Spleen (tissue), 11 donors: Measurements from ENCODE around the gene RYR2. TPM values are rescaled to one million over a fixed set of nuclear protein-coding genes. Genes with fewer than 3 reads are reported as not detected.

ENCODE experiments used
- DNase-seq: peaks from one replicate; pipeline ENCODE4 v3.0.0-alpha.2; 2020
- H3K27ac ChIP-seq, 8 donors: fragments of 200-600 bp; sonication (generic) in 7 of 8; 1 replicate in 4 of 8; 2 replicates in 4 of 8; pipeline versions ENCODE4 v1.5.0 to v1.8.0; 2016 to 2021; ENCODE audit warnings: inconsistent platforms in 4 of 8, mild to moderate bottlenecking in 4 of 8, moderate library complexity in 1 of 8
- H3K27me3 ChIP-seq, 7 donors: fragments of 200-600 bp; sonication (generic) in 6 of 7; replicated peaks in 1 of 7; 1 replicate in 4 of 7; 2 replicates in 3 of 7; pipeline versions ENCODE4 v1.5.0 to v1.8.0; 2016 to 2021; ENCODE audit warnings: inconsistent platforms in 3 of 7, mild to moderate bottlenecking in 1 of 7
- H3K36me3 ChIP-seq, 6 donors: fragments of 200-600 bp; sonication (generic) in 5 of 6; 1 replicate in 4 of 6; 2 replicates in 2 of 6; pipeline versions ENCODE4 v1.5.0 to v1.8.0; 2016 to 2021; ENCODE audit warnings: inconsistent platforms in 2 of 6
- H3K4me1 ChIP-seq, 6 donors: fragments of 200-600 bp; sonication (generic) in 5 of 6; 1 replicate in 3 of 6; 2 replicates in 3 of 6; pipeline versions ENCODE4 v1.5.0 to v1.8.0; 2016 to 2021; ENCODE audit warnings: inconsistent platforms in 3 of 6
- H3K4me3 ChIP-seq, 8 donors: fragments of 200-600 bp; sonication (generic) in 7 of 8; 1 replicate in 4 of 8; 2 replicates in 4 of 8; pipeline versions ENCODE4 v1.5.0 to v1.8.0; 2016 to 2021; ENCODE audit warnings: inconsistent platforms in 4 of 8, mild to moderate bottlenecking in 4 of 8, moderate library complexity in 2 of 8
- H3K9me3 ChIP-seq, 8 donors: fragments of 200-600 bp; sonication (generic) in 7 of 8; 1 replicate in 4 of 8; 2 replicates in 4 of 8; pipeline versions ENCODE4 v1.5.0 to v1.8.0; 2016 to 2021; ENCODE audit warnings: inconsistent platforms in 4 of 8
- POLR2A ChIP-seq, 3 donors: fragments of 450-650 bp; IDR thresholded peaks; one replicate each; pipeline ENCODE4 v1.5.1; 2017; ENCODE audit warnings: antibody characterized with exemption in 3 of 3, mild to moderate bottlenecking in 1 of 3
- POLR2AphosphoS5 ChIP-seq, 3 donors: sonication (generic); formaldehyde crosslinking; IDR thresholded peaks; one replicate each; pipeline ENCODE4 v1.5.1; 2017; ENCODE audit warnings: antibody characterized with exemption in 3 of 3
- WGBS, 5 donors: extraction: QIAGEN DNeasy Blood & Tissue Kit in 3 of 5; methylation state at CpG; one replicate each; pipeline versions ENCODE4 v1.1.5 to v1.1.7; 2013 to 2018; 5-methylcytosine and 5-hydroxymethylcytosine counted together
- intact Hi-C: fragments of 100-400 bp; cut with DNase I; formaldehyde crosslinking; loops from one replicate; pipeline ENCODE4 v1.15.0; 2023; ENCODE audit warnings: low total_unique reads
- polyA plus RNA-seq, 3 donors: library from polyadenylated mRNA; stranded (reverse); fragments of 200-250 nt; gene quantifications; one replicate each; pipeline ENCODE4 v1.2.1, GENCODE V29; 2013
- total RNA-seq, 7 donors: library from RNA; depleted of rRNA in 3 of 7; stranded (reverse); fragments of >200 nt in 3 of 7; fragmentation: NEBNext Ultra II Directional in 4 of 7; extraction: Animal tissue kit (Norgen Biotek cat#: 25700) in 4 of 7; gene quantifications; one replicate each; pipeline versions ENCODE4 v1.1.0 to v1.2.1, GENCODE V29; 2016 to 2021
- TF ChIP-seq, protein P1 (sequence below), 11 experiments: fragments of 200-600 bp in 7 of 11; fragments of 450-650 bp in 4 of 11; sonication (generic) in 4 of 11; IDR thresholded peaks in 8 of 11; conservative IDR thresholded peaks in 3 of 11; 1 replicate in 7 of 11; 2 replicates in 4 of 11; pipeline versions ENCODE4 v1.4.0 to v1.8.0; 2016 to 2021; ENCODE audit warnings: antibody characterized with exemption in 11 of 11, inconsistent platforms in 4 of 11, mild to moderate bottlenecking in 1 of 11
- donor health status: healthy with polysubstance abuse.
- donor health status: DM: no; HTN: no; CAD: no; lungs with moderate emphysema.
- donor health status: DM: no; HTN: no; CAD: no.
- donor health status: Bipolar disorder and iron deficiency.
- donor health status: healthy.
- donor health status: DM: no; HTN: no; CAD: no.
- donor health status: DM: yes; HTN: yes; CAD: no.

Gene RYR2
- total and polyA plus RNA-seq, 10 donors = 0.12 to 7.1 (median 3.7) TPM

DNA sequence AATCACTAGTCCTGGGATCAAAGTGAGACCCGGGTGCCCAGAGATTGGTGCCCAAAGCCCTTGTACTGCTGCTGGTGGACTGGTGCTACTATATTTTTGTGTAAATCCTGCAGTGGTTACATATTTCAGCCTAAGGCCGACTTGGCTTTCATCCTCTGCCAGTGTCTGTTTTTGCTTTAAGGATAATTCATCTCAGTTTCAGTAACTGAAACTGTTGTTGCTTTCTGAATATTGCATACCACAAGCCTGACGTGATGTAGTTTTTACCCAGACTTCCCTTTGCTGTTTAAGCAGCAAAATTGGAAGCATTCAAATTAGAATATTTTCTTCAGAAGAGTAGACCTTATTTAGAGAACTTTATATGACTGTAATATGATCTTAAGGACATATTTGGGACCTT lies 341.8 kb downstream of the RYR2 start:
- no peaks in the 10 kb centered on the region for H3K9me3 ChIP-seq
- no peak overlapping the region for H3K4me3 ChIP-seq
- intact Hi-C loops = no loop called here
- no peak for DNase-seq
- H3K27me3 ChIP-seq = no peaks in the 10 kb centered on the region
- no peaks in the 10 kb centered on the region for H3K36me3 ChIP-seq
- WGBS, 5 donors = 55 to 74% (median 62%) methylated on average over 3 of the region's 3 CpGs
- H3K27ac ChIP-seq = peak overlapping the region in 2 of 8 donors; percentile 23 to 42
- TF ChIP-seq POLR2AphosphoS5 (IDR thresholded peaks at IDR 0.05) (no peak), POLR2A (IDR thresholded peaks at IDR 0.05) (no peak)
- TF ChIP-seq, protein P1, sequence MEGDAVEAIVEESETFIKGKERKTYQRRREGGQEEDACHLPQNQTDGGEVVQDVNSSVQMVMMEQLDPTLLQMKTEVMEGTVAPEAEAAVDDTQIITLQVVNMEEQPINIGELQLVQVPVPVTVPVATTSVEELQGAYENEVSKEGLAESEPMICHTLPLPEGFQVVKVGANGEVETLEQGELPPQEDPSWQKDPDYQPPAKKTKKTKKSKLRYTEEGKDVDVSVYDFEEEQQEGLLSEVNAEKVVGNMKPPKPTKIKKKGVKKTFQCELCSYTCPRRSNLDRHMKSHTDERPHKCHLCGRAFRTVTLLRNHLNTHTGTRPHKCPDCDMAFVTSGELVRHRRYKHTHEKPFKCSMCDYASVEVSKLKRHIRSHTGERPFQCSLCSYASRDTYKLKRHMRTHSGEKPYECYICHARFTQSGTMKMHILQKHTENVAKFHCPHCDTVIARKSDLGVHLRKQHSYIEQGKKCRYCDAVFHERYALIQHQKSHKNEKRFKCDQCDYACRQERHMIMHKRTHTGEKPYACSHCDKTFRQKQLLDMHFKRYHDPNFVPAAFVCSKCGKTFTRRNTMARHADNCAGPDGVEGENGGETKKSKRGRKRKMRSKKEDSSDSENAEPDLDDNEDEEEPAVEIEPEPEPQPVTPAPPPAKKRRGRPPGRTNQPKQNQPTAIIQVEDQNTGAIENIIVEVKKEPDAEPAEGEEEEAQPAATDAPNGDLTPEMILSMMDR (IDR thresholded peaks at IDR 0.05 in 8 of 11, conservative IDR thresholded peaks at IDR 0.05 in 3 of 11) = no peak
- no peaks in the 10 kb centered on the region for H3K4me1 ChIP-seq

DNA sequence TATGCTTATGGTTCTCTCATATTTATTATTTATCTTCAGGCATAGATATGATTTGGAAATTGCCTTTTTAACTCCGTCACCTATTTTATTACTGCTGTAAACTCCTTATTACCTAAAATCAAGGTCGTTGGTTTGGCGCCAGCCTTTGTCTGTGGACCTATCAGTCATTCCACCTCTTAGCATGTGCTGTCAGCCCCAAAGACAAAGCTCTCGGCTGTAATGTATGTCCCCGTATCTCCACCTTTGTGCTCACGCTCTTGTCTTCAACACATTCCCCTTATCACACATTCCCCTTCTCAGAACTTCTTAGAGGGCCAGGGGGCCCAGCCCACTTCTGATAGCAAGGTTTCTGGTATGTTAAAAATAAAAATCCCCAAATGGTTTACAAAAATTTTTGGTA lies 342.2 kb downstream of the RYR2 start:
- H3K9me3 ChIP-seq = no peaks in the 10 kb centered on the region
- no peak for TF ChIP-seq POLR2A (IDR thresholded peaks at IDR 0.05)
- TF ChIP-seq POLR2AphosphoS5 (IDR thresholded peaks at IDR 0.05) = no peak
- TF ChIP-seq, protein P1 (IDR thresholded peaks at IDR 0.05 in 8 of 11, conservative IDR thresholded peaks at IDR 0.05 in 3 of 11) = no peak
- no peak for DNase-seq
- WGBS, 5 donors = 68 to 76% (median 71%) methylated on average over 6 of the region's 6 CpGs
- no peaks in the 10 kb centered on the region for H3K27me3 ChIP-seq
- H3K27ac ChIP-seq = peak overlapping the region in 1 of 8 donors; percentile 23
- intact Hi-C loops = no loop called here
- no peaks in the 10 kb centered on the region for H3K36me3 ChIP-seq
- H3K4me1 ChIP-seq = no peaks in the 10 kb centered on the region
- no peak overlapping the region for H3K4me3 ChIP-seq

DNA sequence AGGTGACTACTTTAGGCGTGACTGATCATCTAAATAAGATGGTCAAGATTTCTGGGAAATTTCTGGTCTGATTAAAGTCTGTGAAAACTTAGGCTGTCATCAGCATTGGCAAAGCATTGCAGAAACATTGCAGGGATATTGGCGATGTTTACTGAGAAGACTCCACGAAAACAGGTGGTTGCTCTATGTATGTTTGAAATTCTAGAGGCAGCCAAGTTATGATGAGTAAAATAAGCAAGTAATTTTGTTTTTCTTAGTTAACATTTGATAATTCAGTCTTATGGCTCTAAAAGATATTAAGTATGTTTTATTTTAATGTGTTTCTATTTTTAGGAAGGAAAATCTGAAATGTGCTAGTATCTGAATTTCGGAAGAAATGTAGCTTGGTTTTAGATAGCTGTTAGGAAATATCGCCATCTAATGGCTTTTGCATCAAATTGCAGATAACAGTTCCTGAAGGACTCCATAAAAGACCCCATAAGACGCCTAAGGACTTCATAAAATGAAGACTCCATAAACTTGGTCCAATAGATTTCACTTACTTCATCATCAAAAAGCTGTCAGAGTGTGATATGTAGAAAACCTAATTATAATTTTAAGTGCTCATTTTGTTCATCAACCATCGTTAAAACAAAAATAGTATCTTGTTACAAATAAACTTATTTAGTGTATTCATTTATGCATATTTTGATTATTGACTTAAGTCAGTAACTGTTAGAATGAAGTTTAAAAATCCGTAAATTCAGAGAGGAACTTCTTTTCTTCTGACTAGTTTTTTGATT lies 344.6 kb downstream of the RYR2 start:
- no peak overlapping the region for H3K4me3 ChIP-seq
- 50 to 57% (median 54%) methylated on average over 8 of the region's 8 CpGs for WGBS, 5 donors
- no peaks in the 10 kb centered on the region for H3K27me3 ChIP-seq
- intact Hi-C loops = loop anchor here (5.0 kb wide), 1 partner anchor 1284 kb away; no protein-coding TSS in a partner anchor
- TF ChIP-seq, protein P1 (IDR thresholded peaks at IDR 0.05 in 8 of 11, conservative IDR thresholded peaks at IDR 0.05 in 3 of 11) = peak in 9 of 11 experiments; percentile 16 to 73 (median 47)
- TF ChIP-seq POLR2AphosphoS5 (IDR thresholded peaks at IDR 0.05) = no peak
- TF ChIP-seq POLR2A (IDR thresholded peaks at IDR 0.05) = no peak
- H3K27ac ChIP-seq = no peak overlapping the region
- H3K9me3 ChIP-seq = no peaks in the 10 kb centered on the region
- H3K36me3 ChIP-seq = no peaks in the 10 kb centered on the region
- no peak for DNase-seq
- H3K4me1 ChIP-seq = no peaks in the 10 kb centered on the region

DNA sequence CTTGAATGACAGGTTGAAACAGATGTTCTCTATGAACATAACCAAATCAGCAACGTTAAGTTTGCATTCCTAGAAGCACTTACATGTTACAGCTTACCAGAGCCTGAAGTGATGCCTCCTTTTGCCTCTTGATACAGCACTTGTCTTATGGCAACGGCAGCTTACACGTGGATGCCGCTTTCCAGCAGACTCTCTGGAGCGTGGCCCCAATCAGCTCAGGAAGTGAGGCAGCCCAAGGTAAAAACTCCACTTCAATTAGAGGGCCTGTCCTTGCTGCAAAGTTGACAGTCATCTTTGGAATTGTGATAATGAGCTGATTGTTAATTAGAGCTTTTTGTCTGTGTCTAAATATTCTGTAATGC lies 345.1 kb downstream of the RYR2 start:
- DNase-seq = no peak
- Histone ChIP-seq H3K27me3 (no peaks in the 10 kb centered on the region), H3K9me3 (no peaks in the 10 kb centered on the region), H3K36me3 (no peaks in the 10 kb centered on the region), H3K4me3 (no peak overlapping the region), H3K4me1 (no peaks in the 10 kb centered on the region), H3K27ac (no peak overlapping the region)
- TF ChIP-seq, protein P1 (IDR thresholded peaks at IDR 0.05 in 8 of 11, conservative IDR thresholded peaks at IDR 0.05 in 3 of 11) = no peak
- no peak for TF ChIP-seq POLR2AphosphoS5 (IDR thresholded peaks at IDR 0.05)
- no peak for TF ChIP-seq POLR2A (IDR thresholded peaks at IDR 0.05)
- intact Hi-C loops = loop anchor here (5.0 kb wide), 1 partner anchor 1285 kb away; no protein-coding TSS in a partner anchor
- 71 to 89% (median 83%) methylated on average over 5 of the region's 5 CpGs for WGBS, 5 donors
